Activated T-cell treated with anti-CD3 and anti-CD28 coated beads for 1 hour (primary cell): ENCODE data around the gene EDEM3.
A peak's percentile ranks its signal among the peaks of the same experiment; 100 is the strongest.
"Not testable (repeated sequence)": the region's sequence is repeated elsewhere in the genome, so short reads cannot be mapped to it uniquely, and the experiment has no call there.

Experiments
- DNase-seq: peaks from one replicate; pipeline ENCODE4 v3.0.0-alpha.2; 2020; ENCODE audit warnings: low read depth

Gene EDEM3

DNA sequence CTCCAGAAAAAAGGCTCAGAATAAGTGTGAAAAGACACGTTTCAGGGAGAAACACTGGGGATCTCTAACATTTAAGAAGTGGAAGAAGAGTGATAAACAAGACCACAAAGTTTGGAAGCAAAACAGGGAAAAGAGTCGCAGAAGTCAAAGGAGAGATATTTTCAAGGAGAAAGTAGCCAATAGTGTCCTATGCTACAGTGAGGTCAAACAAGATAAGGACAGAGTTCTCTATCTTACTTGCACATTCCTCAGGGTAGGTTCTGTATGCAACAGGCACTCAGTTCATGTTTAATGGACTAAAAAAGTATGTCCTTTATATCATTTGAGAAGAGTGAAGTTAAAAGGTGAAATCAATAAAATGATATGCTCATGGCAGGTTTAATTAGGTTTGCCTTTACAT is 13.8 kb upstream of the EDEM3 start:
- no peak for DNase-seq

DNA sequence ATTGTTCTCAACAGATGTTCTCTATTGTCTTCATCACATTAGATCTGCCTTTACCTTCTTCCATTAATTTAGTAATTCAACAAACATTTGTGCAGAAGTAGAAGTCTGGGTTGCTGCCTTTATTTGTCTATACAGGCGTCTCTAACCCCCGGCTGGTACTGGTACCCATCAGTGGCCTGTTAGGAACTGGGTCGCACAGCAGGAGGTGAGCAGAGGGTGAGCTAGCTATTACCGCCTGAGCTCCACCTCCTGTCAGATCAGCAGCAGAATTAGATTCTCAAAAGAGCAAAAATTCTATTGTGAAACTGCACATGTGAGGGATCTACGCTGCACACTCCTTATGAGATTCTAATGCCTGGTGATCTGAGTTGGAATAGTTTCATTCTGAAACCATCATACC is 12.9 kb upstream of the EDEM3 start:
- DNase-seq: no peak

DNA sequence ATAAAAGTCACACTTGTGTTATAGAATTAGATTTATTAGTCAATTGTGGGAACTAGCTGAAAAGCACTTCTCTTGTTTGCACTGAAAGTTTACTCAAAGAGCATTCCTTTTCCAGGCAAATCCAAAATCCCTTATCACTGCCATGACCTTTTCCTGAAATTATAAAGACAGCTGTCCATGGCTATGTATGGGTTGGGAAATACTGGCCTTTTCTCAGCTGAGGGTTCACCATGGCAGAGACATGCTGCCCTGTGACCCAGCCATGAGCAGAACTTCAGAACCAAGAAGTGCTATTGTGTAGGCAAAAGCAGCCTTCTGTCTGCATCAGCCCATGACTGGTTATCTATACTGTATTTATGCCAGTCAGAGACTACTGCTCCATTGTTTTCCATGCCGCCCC is 9.8 kb upstream of the EDEM3 start:
- no peak for DNase-seq

DNA sequence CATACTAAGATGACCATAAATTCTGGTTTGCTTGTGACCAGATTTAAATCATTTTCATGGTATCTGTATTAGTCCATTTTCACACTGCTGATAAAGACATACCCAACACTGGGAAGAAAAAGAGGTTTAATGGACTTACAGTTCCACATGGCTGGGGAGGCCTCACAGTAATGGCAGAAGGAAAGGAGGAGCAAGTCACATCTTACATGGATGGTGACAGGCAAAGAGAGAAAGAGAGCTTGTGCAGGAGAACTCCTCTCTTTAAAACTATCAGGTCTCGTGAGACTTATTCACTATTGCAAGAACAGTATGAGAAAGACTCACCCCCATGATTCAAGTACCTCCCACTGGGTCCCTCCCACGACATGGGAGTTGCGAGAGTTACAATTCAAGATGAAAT is 8.9 kb upstream of the EDEM3 start:
- DNase-seq: not testable (repeated sequence)

DNA sequence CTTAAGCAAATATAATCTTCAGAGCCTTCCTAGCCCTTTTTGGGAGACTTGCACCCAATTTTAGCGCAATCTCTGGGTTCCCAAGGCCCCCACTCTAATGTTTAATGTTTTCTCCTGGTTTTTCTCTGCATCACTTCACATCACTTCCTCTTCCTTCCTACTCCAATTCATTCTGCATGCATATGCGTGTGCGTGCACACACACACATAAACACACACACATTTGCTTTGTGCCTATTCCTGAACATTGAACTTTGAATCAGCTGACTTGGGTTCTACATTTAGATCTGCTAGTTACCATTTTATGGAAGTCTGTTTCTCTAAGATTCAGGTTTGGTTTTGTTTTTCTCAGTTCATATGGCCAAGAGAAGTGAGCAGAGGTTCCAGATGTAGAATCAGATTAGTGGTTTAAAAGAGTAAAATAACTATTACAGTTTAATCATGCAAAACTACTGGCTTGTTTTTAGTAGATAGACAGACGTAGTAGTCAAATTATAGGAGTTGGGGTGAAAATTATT is 7.4 kb upstream of the EDEM3 start:
- DNase-seq: no peak

DNA sequence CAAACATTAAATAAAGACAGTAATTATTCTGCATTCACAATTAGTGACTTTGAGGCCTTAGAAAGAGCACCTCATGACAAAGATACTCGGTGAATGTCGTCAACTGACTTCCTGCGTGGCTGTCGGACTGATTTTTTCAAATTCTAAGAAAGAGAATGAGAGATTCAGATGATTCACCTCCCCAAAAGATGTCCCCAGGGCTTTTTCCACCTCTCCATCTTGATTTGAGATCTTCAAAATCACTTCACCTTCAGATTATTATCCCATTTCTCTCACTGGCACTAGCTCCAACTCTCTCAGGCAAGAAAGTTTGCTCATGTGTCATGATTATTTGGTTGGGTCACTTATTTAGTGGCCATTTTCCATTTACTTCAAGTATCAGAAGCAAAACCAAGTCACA is 5.0 kb upstream of the EDEM3 start:
- no peak for DNase-seq

DNA sequence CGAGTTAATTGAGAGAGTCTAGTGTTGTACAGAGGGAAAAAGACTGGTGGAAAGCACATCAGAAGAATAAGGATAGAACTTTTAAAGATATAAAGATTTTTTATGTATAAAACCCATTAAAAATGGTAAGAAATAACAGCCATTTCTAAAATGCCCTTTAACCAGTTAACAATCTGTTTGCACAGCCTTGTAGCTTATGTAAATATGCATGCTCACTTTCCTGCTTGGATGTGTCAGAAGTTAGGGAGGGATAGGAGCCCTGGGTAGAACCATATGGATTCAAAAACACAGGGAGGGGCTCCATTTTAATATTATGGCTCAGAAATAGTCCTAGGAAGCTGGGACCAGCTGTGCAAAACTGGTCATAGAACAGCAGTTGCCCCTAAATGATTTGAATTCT is 4.5 kb upstream of the EDEM3 start:
- DNase-seq: no peak

DNA sequence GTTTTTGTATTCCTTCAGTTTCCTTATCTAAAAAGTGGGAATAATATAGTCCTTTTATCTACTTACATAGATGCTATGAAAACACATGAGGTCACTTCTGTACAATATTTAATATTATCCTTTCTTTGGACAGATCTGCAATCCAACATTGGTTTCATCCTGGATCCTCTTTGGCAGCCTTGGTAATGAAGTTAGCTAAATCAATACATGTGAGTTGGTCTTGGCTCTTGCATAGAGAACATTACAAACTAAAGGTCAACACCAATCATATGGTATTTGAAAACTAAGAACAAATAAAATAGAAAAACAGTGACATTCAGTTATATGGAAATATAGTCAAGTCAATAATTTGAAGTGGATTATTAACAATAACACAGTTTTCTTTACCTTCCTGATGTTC is 3.2 kb upstream of the EDEM3 start:
- no peak for DNase-seq

DNA sequence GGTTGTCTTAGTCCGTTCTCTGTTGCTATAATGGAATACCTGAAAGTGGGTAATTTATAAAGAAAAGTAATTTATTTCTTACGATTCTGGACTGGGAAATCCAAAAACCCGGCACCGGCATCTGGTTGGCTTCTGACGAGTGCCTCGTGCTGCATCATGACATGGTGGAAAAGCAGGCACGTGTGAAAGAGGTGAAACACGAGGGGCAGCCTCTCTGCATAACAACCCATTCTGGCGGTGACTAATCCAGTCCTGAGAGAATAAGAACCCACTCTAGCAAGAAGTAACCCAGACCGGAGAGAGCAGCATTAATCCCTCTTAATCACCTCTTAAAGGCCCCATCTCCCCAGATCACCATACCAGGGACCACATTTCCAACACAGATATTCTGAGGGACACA is 2.7 kb upstream of the EDEM3 start:
- DNase-seq: no peak

DNA sequence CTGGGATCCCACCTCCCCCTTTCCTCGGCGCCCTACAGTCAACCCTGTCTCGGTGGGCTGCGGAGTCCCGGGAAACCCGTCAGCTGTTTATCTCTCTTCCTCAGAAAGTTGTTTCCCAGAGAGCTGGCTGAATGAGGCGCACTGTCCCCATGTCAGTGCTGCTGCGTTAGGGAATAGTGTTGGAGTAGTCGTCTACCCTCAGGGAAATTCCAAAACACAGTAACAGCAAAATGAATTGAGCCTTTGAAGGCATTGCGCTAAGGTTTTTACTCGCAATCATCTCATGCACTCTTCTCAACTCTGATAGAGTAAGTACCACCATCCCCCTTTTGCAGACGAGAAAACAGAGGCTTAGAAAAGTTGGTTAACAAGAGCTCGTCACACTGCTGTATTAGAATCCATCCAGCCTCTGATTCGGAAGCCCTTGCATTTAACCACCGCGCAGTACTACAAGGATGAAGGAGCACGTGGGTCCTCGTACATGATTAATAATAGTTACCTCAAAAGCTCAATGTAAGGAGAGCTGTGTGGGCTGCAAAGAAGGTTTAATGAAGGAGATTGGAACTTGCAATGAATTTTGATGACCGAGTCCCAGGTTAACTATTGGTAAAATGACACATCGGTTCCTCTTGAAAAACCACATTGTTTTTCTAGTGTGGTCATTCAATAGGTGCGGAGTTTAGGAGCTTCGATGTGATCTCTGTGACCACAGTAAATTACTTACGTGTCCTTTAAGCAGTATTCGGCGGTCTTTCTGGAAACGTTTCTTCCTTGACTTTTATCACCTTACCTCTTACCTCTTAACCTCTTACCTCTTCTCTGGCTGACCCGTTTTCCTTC is 788 bp upstream of the EDEM3 start:
- peak; percentile 6 for DNase-seq

DNA sequence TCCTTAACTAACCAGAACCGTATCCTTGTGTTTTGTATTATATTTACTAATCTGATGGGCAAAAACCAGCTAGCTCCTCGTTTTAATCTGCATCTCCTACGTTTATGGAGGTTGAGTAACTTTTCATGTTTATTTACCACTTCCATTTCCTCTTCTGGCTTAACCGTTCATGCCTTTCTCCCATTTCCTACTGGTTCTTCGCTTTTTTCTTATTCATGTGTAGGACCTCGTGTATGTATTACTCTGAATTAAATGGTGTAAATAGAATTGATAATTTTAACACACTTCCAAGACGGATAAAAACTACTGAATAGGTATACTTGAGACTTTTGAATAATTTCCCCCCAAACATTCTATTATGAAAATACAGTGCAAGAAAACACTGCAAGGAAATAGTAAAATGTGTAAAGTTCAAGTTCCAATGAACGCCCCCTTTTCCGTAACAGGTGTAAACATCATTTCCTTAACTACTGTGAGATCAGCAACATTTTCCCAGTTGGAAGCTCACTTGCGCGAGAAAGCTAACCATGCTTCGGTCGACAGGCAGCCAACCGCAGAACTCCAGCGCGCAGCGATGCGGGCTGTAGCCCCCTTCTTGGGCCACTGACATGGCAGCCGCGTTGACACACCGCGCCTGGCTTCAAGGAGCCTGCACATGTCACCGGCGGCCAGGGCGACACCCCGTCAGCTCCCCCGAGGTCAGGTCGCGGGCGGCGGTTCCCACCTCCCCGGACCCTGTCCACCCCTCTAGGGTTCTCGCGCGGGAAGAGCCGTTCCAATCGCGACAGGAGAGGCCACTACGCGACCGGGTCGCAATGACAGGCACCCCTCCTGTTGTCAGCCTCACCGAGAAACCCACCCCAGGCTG is 816 bp downstream of the EDEM3 start:
- peak; percentile 24 for DNase-seq

DNA sequence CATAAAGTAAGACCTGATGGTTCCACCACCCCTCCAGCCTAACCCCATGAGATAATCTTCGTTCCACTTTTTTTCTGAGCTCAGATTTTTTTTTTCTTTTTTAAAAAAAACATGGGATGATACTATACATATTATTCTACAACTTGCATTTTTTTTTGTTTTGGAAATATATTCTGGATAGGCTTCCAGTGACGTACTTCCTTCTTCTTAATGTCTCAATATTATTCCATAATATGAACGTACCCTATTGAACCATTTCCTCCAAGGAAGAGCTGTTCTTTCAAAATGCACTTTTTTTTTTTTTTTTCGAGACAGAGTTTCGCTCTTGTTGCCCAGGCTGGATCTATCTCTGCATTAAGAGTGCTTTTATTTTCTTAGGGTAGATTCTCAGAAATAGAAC is 1.5 kb downstream of the EDEM3 start:
- no peak for DNase-seq

DNA sequence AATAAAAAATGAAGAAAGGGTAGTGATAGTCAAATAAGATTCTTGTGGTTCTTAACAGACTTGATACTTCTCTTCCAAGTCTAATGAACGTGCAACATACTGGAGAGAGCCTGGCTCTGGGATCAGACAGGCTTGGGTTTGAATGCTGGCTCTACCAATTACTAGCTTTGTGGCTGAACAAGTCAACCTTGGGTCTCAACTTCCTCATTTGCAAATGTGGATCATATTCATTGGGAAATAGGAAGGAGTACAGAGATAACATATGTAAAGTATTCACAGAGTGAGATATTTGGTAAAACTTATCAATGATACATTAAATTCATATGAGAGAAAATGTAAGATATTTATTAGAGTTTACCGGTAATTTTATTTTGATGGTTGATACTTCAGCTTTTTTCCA is 2.0 kb downstream of the EDEM3 start:
- DNase-seq: no peak

DNA sequence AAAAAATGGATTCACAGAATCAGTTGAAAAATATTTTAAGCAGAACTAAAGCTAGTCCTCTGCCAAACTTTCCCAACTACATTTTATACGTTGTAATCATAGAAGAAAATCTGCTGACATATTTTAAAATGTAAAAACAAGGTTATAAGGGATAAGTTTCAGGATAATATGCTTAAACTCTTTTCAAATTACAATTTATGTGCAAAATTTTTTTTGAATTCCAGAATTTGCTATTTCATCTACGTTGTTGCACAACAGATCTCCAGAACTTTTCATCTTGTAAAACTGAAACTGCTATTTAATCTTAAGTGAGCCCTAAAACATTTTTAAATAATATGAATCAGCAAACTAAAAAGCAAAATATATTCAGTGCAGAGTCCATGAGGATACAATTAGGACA is 5.9 kb downstream of the EDEM3 start:
- no peak for DNase-seq

DNA sequence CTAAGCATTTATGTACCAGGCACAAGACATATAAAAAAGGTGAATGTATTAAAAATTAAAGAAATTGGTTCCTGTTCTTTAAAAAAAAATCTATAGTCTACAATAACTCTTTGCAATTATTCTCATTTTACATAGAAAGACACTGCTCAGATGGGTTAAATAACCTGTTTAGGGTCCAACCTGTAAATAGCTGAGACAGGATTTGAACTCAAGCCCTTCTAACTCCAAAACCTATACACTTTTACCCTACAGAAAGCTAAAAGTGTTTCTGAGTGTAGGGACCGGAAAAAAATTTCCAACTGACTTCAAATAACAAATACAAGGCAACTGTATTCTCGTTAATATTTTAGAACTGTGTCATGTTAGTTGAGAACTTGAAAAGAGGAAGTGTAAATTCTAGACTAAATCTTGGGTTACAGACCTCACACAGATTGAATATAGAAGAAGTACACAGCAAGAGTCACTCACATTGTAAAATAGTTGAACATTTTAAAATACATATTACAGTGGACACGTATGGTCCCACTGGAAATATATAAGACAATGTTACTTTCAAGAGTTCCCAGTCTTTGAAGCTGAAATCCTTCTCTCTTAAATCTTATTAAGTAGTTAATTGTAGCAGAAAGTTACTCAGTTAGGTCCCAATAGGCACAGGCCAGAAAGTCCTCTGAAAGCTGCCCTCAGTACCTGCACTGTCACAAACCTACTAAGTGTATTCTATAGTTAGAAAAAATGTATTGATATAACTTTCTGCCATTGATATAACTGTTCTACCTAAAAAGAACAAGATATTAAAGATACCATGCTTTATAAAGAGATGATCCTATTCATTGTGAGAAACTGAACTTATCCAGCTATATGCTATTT is 7.3 kb downstream of the EDEM3 start:
- no peak for DNase-seq

DNA sequence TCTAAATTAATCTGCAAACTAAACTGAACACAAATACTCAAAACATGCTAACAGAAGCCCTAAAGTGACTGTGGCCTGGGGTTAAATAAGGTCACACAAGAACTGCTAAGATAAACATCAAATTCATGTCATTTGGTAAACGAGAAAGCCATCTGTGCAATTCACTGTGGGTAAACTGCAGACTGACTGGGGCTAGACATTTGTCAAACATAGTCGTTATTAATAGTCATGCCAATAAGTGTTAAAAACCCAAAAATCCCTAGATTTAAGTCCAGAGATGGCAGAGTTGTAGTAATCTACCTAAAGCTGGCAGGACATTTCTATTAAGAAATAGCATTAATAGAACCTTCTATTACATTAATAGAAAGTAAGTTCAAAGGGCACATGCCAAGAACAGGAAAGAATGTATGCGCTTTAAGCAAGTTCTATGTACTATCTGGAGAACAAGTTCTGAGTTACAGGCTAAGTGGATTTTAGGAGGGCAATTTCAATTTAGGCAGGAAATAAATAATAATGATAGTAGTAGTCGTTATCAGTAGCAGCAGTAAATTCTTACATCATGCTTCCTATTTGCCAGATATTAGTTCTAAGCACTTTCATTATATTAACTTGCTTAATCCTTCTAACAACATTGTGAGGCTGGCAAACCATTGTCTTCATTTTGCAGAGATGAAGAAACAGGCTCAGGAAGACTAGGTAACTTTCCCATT is 8.6 kb downstream of the EDEM3 start:
- DNase-seq: no peak

DNA sequence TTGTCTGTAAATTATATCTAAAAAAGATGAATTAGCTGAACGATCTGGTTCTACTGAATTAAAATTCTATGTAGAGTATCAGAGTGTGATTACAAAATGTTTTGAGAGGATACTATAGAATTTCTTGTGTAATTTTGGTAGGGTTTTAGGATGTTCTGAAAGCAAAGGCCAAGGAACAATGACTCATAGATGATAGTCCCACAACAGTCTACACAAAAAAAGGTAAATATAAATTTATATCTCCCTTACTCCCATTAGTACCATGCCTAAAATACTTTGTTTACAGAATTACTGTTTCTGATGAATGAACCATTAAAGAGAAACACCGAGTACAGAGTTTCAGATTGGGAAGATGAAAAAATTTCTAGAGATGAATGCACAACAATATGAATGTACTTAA is 9.5 kb downstream of the EDEM3 start:
- DNase-seq: no peak

DNA sequence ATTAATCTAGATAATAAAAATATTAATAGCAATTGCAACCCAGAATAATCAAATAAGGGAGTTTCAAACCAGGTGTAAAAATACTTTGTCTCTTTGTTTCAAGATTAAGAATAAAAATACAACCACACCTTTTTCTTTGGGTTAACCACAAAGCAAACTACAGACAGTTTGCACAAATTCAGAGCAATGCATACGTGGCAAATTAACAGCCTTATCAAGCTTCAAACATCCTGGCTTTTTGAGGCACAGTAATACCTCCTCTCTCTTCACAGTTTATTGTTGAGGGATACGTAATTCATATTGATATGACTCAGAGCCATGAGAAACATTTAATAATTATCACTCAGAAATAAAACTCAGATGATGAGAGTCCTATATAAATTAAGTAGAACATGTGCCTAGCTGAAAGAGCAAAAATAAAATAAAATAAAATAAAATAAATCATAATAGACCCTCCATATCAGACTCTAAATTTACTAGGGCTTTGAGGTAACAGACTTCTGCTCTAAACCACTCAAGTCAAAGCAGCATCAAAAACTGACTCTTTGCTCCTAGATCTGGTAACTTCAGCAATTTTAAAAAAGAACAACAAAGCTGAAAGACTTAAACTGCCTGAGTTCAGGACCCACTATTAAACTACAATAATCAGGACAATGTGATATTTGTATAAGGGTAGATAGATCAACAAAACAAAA is 11.4 kb downstream of the EDEM3 start:
- DNase-seq: no peak

DNA sequence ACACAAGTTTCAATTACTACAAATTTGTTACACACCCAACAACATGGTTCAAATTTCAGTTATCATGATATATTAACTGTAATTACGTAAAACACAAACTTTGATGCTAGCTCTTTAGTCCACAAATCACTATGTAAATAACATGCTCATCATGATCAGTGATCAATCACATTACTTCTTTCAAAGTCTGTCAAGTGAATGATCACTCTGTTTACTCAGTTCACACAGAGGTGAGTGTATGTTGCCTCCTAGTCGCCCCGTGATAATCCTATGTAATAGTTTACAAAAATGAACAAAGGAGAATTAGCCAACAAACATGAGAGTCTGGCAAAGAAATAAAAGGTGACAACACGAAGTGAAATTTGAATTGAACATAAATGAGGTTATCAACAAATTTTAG is 14.3 kb downstream of the EDEM3 start:
- DNase-seq: no peak

DNA sequence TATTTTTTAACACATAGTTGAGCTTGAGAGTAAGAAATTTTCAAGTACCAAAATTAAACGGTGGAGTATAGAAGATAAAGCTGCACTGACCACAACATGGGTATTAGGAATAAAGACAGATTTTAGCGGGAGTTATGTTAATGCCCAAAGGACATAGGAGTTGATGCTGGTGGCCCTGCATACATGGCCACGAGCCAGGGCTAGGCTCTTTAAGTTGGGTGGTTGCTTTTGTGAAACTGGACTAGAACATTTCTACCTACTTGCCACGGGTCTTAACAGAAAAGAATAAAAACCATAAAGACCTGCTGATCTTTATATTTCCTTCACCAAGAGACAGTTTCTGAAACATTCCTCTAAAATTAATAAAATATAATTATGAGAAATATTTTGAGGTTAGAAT is 14.9 kb downstream of the EDEM3 start:
- DNase-seq: no peak

DNA sequence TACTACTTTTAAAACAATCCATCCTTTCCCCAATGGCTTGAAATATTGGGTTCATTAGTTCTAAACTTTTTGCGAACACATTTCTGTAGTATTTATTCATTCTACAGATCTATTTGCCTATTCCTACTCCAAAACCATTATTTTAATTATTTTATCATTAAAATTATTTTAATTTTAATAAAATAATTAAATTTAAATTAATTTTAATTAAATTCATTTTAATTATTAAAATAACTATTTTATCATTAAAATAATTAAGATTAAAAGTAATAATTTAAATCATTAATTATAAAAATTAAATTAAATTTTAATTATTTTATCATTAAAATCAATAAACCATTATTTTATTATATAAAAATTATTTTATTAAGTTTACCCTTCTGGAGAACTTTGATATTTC is 15.6 kb downstream of the EDEM3 start:
- DNase-seq: no peak
